ENCODE measurements around the gene SPCS1. TPM values are rescaled to one million over a fixed set of nuclear protein-coding genes. Genes with fewer than 3 reads are reported as not detected.

Gene SPCS1
- total RNA-seq, 4 donors from 2014 or later = 33.8 to 123 (median 65.3) TPM

DNA sequence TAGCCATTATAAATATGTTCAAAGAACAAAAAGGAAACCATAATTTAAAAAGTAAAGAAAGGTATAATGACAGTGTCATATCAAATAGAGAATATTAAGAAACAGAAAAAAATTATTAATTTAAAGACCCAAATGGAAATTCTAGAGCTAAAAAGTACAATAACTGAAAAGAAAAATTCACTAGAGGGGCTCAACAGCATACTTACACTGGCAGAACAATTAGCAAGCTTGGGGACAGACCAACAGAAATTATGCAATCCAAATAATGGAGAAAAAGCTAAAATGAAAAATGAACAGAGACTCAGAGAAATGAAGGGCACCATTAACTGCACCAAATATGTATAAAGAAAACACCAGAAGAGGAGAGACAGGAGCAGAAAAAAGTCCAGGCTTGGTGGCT is 13.7 kb downstream of the SPCS1 start:
- TF ChIP-seq CTCF (IDR thresholded peaks at IDR 0.05) (no peak), POLR2A (IDR thresholded peaks at IDR 0.05) (no peak)

GRCh38 chr3:52721002-52721729 is 15.3 kb downstream of the SPCS1 start:
- H3K27me3 ChIP-seq = no peaks in the 10 kb centered on the region

More for the DNA sequence above, 13.7 kb downstream of the SPCS1 start:
- Histone ChIP-seq H3K36me3 (peaks cover 0 to 6% (median 0%) of the 10 kb centered on the region in 3 donors), H3K4me1 (peaks cover 0 to 7% (median 0%) of the 10 kb centered on the region in 4 donors), H3K4me3 (no peak overlapping the region), H3K27me3 (no peaks in the 10 kb centered on the region), H3K9me3 (no peaks in the 10 kb centered on the region), H3K27ac (no peak overlapping the region)
- DNase-seq = no peak

DNA sequence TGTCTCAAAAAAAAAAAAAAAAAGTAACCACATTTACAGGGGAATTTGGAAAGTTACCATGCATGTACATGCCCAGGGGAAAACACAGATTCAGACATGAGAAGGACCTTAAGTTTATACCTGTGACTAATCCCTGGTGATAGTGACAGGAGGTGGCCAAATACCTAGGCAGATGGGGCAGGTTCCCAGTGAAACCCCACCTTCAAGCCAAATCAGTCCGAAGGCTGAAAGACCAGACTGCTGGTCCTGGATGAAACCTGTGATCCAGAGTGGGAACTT is 15.8 kb downstream of the SPCS1 start:
- Histone ChIP-seq H3K36me3 (peaks cover 0 to 6% (median 0%) of the 10 kb centered on the region in 3 donors), H3K27ac (no peak overlapping the region), H3K27me3 (no peaks in the 10 kb centered on the region), H3K4me3 (no peak overlapping the region), H3K4me1 (no peaks in the 10 kb centered on the region), H3K9me3 (no peaks in the 10 kb centered on the region)
- TF ChIP-seq POLR2A (IDR thresholded peaks at IDR 0.05) (no peak), CTCF (IDR thresholded peaks at IDR 0.05) (no peak)
- no peak for DNase-seq

More at GRCh38 chr3:52721002-52721729, 15.3 kb downstream of the SPCS1 start:
- TF ChIP-seq POLR2A (IDR thresholded peaks at IDR 0.05) (no peak), CTCF (IDR thresholded peaks at IDR 0.05) (no peak)
- no peaks in the 10 kb centered on the region for H3K4me1 ChIP-seq
- no peaks in the 10 kb centered on the region for H3K9me3 ChIP-seq
- H3K4me3 ChIP-seq = no peak overlapping the region
- DNase-seq = no peak
- no peak overlapping the region for H3K27ac ChIP-seq
- H3K36me3 ChIP-seq = peaks cover 0 to 6% (median 0%) of the 10 kb centered on the region in 3 donors

DNA sequence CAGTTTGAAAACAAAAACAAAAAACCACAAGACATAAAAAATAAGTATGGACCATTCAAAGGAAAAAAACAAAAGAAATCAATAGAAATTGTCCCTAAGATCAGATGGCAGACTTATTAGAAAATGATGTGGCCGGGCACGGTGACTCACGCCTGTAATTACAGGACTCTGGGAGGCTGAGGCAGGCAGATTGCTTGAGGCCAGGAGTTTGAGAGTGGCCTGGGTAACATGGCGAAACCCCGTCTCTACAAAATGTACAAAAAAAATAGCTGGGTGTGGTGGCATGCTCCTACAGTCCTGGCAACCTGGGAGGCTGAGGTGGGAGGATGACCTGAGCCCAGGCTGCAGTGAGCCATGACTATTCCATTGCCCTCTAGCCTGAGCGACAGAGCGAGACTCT is 16.6 kb downstream of the SPCS1 start:
- Histone ChIP-seq H3K4me1 (no peaks in the 10 kb centered on the region), H3K9me3 (no peaks in the 10 kb centered on the region), H3K36me3 (peaks cover 0 to 6% (median 0%) of the 10 kb centered on the region in 3 donors), H3K4me3 (no peak overlapping the region), H3K27me3 (no peaks in the 10 kb centered on the region), H3K27ac (no peak overlapping the region)
- DNase-seq = no peak
- no peak for TF ChIP-seq CTCF (IDR thresholded peaks at IDR 0.05)
- TF ChIP-seq POLR2A (IDR thresholded peaks at IDR 0.05) = no peak

GRCh38 chr3:52723935-52724334 is 18.0 kb downstream of the SPCS1 start:
- DNase-seq = no peak
- Histone ChIP-seq H3K27me3 (no peaks in the 10 kb centered on the region), H3K27ac (no peak overlapping the region)

More at GRCh38 chr3:52723935-52724334, 18.0 kb downstream of the SPCS1 start:
- peaks cover 0 to 5% (median 0%) of the 10 kb centered on the region in 4 donors for H3K9me3 ChIP-seq
- H3K36me3 ChIP-seq = peaks cover 0 to 6% (median 0%) of the 10 kb centered on the region in 3 donors
- H3K4me3 ChIP-seq = no peak overlapping the region
- no peaks in the 10 kb centered on the region for H3K4me1 ChIP-seq
- TF ChIP-seq POLR2A (IDR thresholded peaks at IDR 0.05) (no peak), CTCF (IDR thresholded peaks at IDR 0.05) (no peak)
